Nephron progenitor cell (in vitro differentiated cells): ENCODE measurements around the gene A2M.

ENCODE experiments used
- DNase-seq: peaks from one replicate; pipeline ENCODE4 v3.0.0; 2021
- H3K27ac Mint-ChIP-seq: 2 replicates; pipeline ENCODE4 v1.8.0; 2021; ENCODE audit warnings: mild to moderate bottlenecking, moderate library complexity, mixed read lengths
- H3K27me3 Mint-ChIP-seq: 2 replicates; pipeline ENCODE4 v1.8.0; 2021; ENCODE audit warnings: mild to moderate bottlenecking, low read depth, mixed read lengths; ENCODE audit not compliant: poor library complexity
- H3K36me3 Mint-ChIP-seq: 2 replicates; pipeline ENCODE4 v1.8.0; 2021; ENCODE audit warnings: low read depth, mixed read lengths
- H3K4me1 Mint-ChIP-seq: 2 replicates; pipeline ENCODE4 v1.8.0; 2021; ENCODE audit warnings: mixed read lengths
- H3K4me3 Mint-ChIP-seq: 2 replicates; pipeline ENCODE4 v1.8.0; 2021; ENCODE audit warnings: mild to moderate bottlenecking, moderate library complexity, mixed read lengths
- H3K9me3 Mint-ChIP-seq: 2 replicates; pipeline ENCODE4 v1.8.0; 2021; ENCODE audit warnings: mild to moderate bottlenecking, moderate library complexity, mixed read lengths
- TF ChIP-seq, protein P1 (sequence below): fragments of 200-600 bp; sonication (generic); IDR thresholded peaks from 2 replicates; pipeline ENCODE4 v1.5.0; 2021; ENCODE audit warnings: antibody characterized with exemption

Gene A2M

GRCh38 chr12:9043766-9044165 is 72.0 kb downstream of the A2M start:
- Mint-ChIP-seq H3K27ac (no peak overlapping the region), H3K4me1 (peaks cover 7% of the 10 kb centered on the region), H3K36me3 (peaks cover 5% of the 10 kb centered on the region), H3K27me3 (no peaks in the 10 kb centered on the region), H3K9me3 (peaks cover 8% of the 10 kb centered on the region), H3K4me3 (no peak overlapping the region)
- no peak for DNase-seq
- TF ChIP-seq, protein P1, sequence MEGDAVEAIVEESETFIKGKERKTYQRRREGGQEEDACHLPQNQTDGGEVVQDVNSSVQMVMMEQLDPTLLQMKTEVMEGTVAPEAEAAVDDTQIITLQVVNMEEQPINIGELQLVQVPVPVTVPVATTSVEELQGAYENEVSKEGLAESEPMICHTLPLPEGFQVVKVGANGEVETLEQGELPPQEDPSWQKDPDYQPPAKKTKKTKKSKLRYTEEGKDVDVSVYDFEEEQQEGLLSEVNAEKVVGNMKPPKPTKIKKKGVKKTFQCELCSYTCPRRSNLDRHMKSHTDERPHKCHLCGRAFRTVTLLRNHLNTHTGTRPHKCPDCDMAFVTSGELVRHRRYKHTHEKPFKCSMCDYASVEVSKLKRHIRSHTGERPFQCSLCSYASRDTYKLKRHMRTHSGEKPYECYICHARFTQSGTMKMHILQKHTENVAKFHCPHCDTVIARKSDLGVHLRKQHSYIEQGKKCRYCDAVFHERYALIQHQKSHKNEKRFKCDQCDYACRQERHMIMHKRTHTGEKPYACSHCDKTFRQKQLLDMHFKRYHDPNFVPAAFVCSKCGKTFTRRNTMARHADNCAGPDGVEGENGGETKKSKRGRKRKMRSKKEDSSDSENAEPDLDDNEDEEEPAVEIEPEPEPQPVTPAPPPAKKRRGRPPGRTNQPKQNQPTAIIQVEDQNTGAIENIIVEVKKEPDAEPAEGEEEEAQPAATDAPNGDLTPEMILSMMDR = no peak

GRCh38 chr12:9041321-9041720 is 74.4 kb downstream of the A2M start:
- H3K4me1 Mint-ChIP-seq = peaks cover 7% of the 10 kb centered on the region
- no peak overlapping the region for H3K27ac Mint-ChIP-seq
- H3K27me3 Mint-ChIP-seq = peaks cover 8% of the 10 kb centered on the region
- DNase-seq = no peak
- H3K9me3 Mint-ChIP-seq = peaks cover 8% of the 10 kb centered on the region
- no peak overlapping the region for H3K4me3 Mint-ChIP-seq
- peaks cover 4% of the 10 kb centered on the region for H3K36me3 Mint-ChIP-seq
- TF ChIP-seq, protein P1 = no peak

DNA sequence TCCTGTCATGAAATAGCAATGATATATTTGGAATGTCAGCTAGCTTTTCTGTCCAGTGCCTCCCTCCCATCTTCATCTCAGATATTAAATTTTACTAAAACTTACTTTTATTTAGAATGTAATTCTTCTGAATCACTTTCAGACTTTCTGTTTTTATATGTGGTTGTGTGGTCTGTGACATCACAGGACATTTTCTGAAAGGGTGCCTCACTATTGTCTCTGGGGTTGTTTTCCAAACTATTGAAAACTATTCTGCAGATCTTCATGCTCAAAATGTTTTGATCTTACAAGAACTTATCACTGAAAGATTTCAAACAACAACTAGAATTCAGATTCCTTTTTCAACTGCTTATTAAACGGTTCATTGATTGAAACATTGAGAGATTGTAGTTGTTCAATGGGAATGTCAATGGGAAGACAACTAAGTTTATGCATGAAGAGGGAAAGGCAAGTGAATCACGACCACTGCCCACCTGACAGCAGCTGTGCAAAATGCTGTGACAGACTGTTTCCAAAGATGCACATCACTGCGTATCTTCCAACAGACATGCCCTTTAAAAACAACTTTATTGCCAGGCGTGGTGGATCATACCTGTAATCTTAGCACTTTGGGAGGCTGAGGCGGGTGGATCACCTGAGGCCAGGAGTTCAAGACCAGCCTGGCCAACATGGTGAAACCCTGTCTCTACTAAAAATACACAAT is 75.1 kb downstream of the A2M start:
- Mint-ChIP-seq H3K27me3 (peaks cover 8% of the 10 kb centered on the region), H3K4me3 (no peak overlapping the region), H3K36me3 (no peaks in the 10 kb centered on the region), H3K27ac (no peak overlapping the region), H3K9me3 (peaks cover 1% of the 10 kb centered on the region), H3K4me1 (peaks cover 7% of the 10 kb centered on the region)
- no peak for DNase-seq
- TF ChIP-seq, protein P1 = no peak

DNA sequence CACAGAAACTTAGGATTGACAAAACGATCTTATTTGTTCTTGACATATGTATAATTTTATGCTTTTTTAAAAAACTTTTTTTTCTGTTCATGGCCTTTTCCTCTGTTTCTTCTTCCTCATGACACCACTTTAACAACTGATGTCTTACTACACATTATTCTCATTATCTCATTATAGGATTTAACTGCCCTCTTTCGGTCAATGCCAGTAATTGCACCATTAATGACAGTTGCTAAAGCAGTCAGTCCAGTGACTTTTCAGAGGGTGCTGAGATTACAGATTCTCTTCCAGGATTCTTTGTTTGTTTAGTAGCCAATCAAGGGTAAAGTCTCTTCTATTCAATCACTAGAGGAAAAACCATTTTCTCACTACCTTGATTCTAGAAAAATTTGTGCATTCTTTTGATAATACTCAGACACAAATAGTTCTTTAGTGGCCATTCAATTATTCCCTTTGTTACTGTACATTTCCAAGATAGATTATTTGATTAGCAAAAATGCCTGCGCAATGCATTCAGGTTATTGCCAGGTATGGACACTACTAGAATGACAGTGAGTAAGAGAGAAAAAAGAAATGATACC is 76.2 kb downstream of the A2M start:
- Mint-ChIP-seq H3K4me1 (peaks cover 7% of the 10 kb centered on the region), H3K4me3 (no peak overlapping the region), H3K27me3 (peaks cover 8% of the 10 kb centered on the region), H3K27ac (no peak overlapping the region), H3K36me3 (no peaks in the 10 kb centered on the region), H3K9me3 (peaks cover 5% of the 10 kb centered on the region)
- TF ChIP-seq, protein P1 = peak; percentile 72
- peak; percentile 12 for DNase-seq

DNA sequence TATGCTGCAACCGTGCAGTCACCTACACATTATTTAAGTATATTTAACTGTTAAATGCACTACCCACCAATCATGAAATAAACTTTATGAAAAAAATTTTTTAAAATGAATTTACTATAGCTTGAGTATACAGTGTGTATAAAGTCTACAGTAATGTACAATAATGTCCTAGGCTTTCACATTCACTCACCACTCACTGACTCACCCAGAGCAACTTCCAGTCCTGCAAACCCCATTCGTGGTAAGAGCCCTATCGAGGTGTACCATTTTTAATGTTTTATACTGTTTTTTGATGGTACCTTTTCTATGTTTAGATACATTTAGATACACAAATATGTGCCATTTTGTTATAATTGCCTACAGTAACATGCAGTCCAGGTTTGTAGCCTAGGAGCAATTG is 78.3 kb downstream of the A2M start:
- no peak for DNase-seq
- Mint-ChIP-seq H3K4me1 (no peaks in the 10 kb centered on the region), H3K36me3 (peaks cover 7% of the 10 kb centered on the region), H3K27me3 (peaks cover 8% of the 10 kb centered on the region), H3K27ac (no peak overlapping the region), H3K4me3 (no peak overlapping the region), H3K9me3 (peaks cover 5% of the 10 kb centered on the region)
- TF ChIP-seq, protein P1 = no peak

DNA sequence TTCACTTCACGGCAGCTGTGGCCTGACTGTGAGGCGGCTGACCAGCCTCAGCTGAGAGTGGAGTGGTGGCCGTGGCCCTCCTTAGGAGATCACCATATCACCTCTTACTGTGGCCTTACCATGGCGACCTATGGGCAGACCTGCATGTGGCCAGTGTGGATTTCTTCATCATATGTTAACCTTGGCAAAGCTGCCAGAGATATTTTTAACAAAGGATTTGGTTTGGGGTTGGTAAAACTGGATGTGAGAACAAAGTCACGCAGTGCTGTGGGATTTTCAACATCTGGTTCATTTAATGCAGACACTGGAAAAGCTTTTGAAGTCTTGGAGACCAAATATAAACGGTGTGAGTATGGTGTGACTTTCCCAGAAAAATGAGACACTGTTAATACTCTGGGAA is 79.5 kb downstream of the A2M start:
- TF ChIP-seq, protein P1 = no peak
- Mint-ChIP-seq H3K27me3 (peaks cover 8% of the 10 kb centered on the region), H3K9me3 (peaks cover 5% of the 10 kb centered on the region), H3K4me3 (no peak overlapping the region), H3K27ac (no peak overlapping the region), H3K4me1 (no peaks in the 10 kb centered on the region), H3K36me3 (peaks cover 7% of the 10 kb centered on the region)
- no peak for DNase-seq
